ENCODE results near the gene FSTL4. TPM values are rescaled to one million over a fixed set of nuclear protein-coding genes. Genes with fewer than 3 reads are reported as not detected.

The FSTL4 gene
- total and polyA plus RNA-seq, 2 of the 13 experiments (the other 11 are each of a cell fraction or from before 2014, with no cell fraction given) = 2.1 to 3.0 TPM

DNA sequence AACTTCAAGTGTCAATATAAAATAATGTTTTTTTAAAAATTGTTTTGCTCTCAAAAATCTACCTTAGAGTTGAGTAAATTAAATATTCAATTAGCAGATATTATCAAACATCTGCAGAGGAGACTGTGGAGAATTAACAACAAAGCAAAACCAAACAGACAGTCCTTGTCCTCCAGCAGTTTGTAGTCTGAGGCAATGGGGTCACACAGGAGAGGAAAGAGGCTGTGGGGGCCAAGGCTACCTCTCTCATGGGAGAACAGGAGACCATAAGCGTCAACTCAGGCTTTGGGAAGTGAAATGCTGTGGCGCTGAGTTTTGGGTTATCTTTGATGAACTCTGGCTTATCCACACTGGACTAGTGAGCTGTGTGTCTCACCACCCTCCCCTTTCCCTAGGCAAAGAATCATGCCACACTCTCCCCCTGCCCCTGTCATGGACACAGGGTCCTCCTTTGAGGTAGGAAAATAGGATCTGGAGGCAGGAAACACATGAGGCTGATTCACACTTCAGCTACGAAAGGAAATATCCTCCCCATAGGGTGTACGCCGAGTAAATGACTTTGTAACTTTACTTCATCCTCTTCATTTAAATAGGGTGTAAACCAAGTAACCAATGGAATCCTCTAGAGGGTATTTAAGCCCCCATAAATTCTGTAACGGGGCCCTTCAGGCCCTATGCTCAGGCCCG lies 152.7 kb downstream of the FSTL4 start:
- no peak for FAIRE-seq
- no peak for ATAC-seq
- peaks cover 0 to 3% of the 10 kb centered on the region in 2 experiments; a peak in 1 of 5 replicates for H3K27me3 ChIP-seq (ENCODE audit: control insufficient read depth in 1 of 2, insufficient read depth in 2 of 2, low read length in 2 of 2)
- WGBS (ENCODE audit: low lambda C conversion rate) = 79% methylated on average over 7 of the region's 7 CpGs
- DNase-seq (ENCODE audit: low spot score) = no peak
- no peaks in the 10 kb centered on the region for H4K20me1 ChIP-seq (ENCODE audit: insufficient read depth, low read length)
- no peak overlapping the region for H3K4me2 ChIP-seq (ENCODE audit: low read depth, low read length)
- BruUV-seq (replicated peaks) = no TSS peak
- in situ Hi-C loops (cut with HindIII; ENCODE audit: extremely low pct_ligation_motif_present, low pct_unique_long_range_greater_than_20kb) (no loop called here), intact Hi-C loops (cut with micrococcal nuclease; ENCODE audit: unreplicated experiment) (loop anchor here (5.0 kb wide), 1 partner anchor 347 kb away; no protein-coding TSS in a partner anchor)
- H3K36me3 ChIP-seq (replicated peaks in 1 of 2; ENCODE audit: control insufficient read depth in 1 of 2, insufficient read depth in 2 of 2, low read length in 2 of 2) = no peaks in the 10 kb centered on the region
- no peak overlapping the region for H3K4me3 ChIP-seq (replicated peaks in 1 of 3; ENCODE audit: insufficient read depth in 1 of 3, low read depth in 2 of 3, low read length in 3 of 3)
- H3K9ac ChIP-seq (ENCODE audit: insufficient read depth, low read depth, low read length) = no peak overlapping the region
- H3K4me1 ChIP-seq (ENCODE audit: insufficient read depth, low read length) = no peaks in the 10 kb centered on the region
- ChIA-PET CTCF (ENCODE audit: low intra/inter-chr PET ratio, low total read pairs) (no interaction called here), POLR2A (no interaction called here)
- no peaks in the 10 kb centered on the region for H3K9me3 ChIP-seq (ENCODE audit: low read length)
- no peak overlapping the region for H3K27ac ChIP-seq (ENCODE audit: extremely low read length, insufficient read depth, low read length)
- no peak overlapping the region for H2AFZ ChIP-seq (ENCODE audit: low read length)
- H3K79me2 ChIP-seq (ENCODE audit: insufficient read depth, low read length) = no peaks in the 10 kb centered on the region
- TF ChIP-seq GATA4 (IDR thresholded peaks at IDR 0.05; ENCODE audit: borderline replicate concordance, low read depth) = no peak
- no peak for TF ChIP-seq MED13 (CRISPR knock-in tag; IDR thresholded peaks at IDR 0.05)
- no peak for TF ChIP-seq ZNF883 (CRISPR knock-in tag; IDR thresholded peaks at IDR 0.05; ENCODE audit: not compliant biosample characterization)
- TF ChIP-seq PAX8 (CRISPR knock-in tag; IDR thresholded peaks at IDR 0.05; ENCODE audit: borderline replicate concordance) = no peak
- no peak for TF ChIP-seq ZNF333 (CRISPR knock-in tag; IDR thresholded peaks at IDR 0.05; ENCODE audit: borderline replicate concordance)
- no peak for TF ChIP-seq ZNF124 (CRISPR knock-in tag; IDR thresholded peaks at IDR 0.05)
- no peak for TF ChIP-seq SP4 (CRISPR knock-in tag; IDR thresholded peaks at IDR 0.05)
- no peak for TF ChIP-seq ATF4 (CRISPR knock-in tag; IDR thresholded peaks at IDR 0.05)
- no peak for TF ChIP-seq MYC (CRISPR knock-in tag; IDR thresholded peaks at IDR 0.05; ENCODE audit: borderline replicate concordance)
- TF ChIP-seq RARG (CRISPR knock-in tag; IDR thresholded peaks at IDR 0.05; ENCODE audit: low read depth) = no peak
- no peak for TF ChIP-seq NCOR1 (IDR thresholded peaks at IDR 0.05; ENCODE audit: borderline replicate concordance, low read length)
- TF ChIP-seq SNAPC2 (CRISPR knock-in tag; IDR thresholded peaks at IDR 0.05) = no peak
- TF ChIP-seq, protein P1, sequence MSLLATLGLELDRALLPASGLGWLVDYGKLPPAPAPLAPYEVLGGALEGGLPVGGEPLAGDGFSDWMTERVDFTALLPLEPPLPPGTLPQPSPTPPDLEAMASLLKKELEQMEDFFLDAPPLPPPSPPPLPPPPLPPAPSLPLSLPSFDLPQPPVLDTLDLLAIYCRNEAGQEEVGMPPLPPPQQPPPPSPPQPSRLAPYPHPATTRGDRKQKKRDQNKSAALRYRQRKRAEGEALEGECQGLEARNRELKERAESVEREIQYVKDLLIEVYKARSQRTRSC (CRISPR knock-in tag; IDR thresholded peaks at IDR 0.05; ENCODE audit: low read depth) = no peak
- TF ChIP-seq, protein P2, sequence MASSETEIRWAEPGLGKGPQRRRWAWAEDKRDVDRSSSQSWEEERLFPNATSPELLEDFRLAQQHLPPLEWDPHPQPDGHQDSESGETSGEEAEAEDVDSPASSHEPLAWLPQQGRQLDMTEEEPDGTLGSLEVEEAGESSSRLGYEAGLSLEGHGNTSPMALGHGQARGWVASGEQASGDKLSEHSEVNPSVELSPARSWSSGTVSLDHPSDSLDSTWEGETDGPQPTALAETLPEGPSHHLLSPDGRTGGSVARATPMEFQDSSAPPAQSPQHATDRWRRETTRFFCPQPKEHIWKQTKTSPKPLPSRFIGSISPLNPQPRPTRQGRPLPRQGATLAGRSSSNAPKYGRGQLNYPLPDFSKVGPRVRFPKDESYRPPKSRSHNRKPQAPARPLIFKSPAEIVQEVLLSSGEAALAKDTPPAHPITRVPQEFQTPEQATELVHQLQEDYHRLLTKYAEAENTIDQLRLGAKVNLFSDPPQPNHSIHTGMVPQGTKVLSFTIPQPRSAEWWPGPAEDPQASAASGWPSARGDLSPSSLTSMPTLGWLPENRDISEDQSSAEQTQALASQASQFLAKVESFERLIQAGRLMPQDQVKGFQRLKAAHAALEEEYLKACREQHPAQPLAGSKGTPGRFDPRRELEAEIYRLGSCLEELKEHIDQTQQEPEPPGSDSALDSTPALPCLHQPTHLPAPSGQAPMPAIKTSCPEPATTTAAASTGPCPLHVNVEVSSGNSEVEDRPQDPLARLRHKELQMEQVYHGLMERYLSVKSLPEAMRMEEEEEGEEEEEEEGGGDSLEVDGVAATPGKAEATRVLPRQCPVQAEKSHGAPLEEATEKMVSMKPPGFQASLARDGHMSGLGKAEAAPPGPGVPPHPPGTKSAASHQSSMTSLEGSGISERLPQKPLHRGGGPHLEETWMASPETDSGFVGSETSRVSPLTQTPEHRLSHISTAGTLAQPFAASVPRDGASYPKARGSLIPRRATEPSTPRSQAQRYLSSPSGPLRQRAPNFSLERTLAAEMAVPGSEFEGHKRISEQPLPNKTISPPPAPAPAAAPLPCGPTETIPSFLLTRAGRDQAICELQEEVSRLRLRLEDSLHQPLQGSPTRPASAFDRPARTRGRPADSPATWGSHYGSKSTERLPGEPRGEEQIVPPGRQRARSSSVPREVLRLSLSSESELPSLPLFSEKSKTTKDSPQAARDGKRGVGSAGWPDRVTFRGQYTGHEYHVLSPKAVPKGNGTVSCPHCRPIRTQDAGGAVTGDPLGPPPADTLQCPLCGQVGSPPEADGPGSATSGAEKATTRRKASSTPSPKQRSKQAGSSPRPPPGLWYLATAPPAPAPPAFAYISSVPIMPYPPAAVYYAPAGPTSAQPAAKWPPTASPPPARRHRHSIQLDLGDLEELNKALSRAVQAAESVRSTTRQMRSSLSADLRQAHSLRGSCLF (CRISPR knock-in tag; IDR thresholded peaks at IDR 0.05; ENCODE audit: borderline replicate concordance) = no peak
- no peak for TF ChIP-seq CREM (IDR thresholded peaks at IDR 0.05)
- TF ChIP-seq CREM (CRISPR knock-in tag; IDR thresholded peaks at IDR 0.05) = no peak
- no peak for TF ChIP-seq ZNF282 (IDR thresholded peaks at IDR 0.05; ENCODE audit: partially characterized antibody)
- no peak for TF ChIP-seq PITX1 (CRISPR knock-in tag; IDR thresholded peaks at IDR 0.05)
- TF ChIP-seq MIXL1 (CRISPR knock-in tag; IDR thresholded peaks at IDR 0.05) = no peak
- no peak for TF ChIP-seq REL (CRISPR knock-in tag; conservative IDR thresholded peaks at IDR 0.05)

All from HepG2 (cell line).